Activated CD8-positive, alpha-beta memory T cell treated with anti-CD3 and anti-CD28 coated beads for 48 hours (primary cell): Measurements from ENCODE around the gene A2ML1.
A peak's percentile ranks its signal among the peaks of the same experiment; 100 is the strongest.
"Not testable (repeated sequence)": the region's sequence is repeated elsewhere in the genome, so short reads cannot be mapped to it uniquely, and the experiment has no call there.

ENCODE experiments used
- DNase-seq, 3 experiments: peaks; one replicate each; pipeline ENCODE4 v3.0.0-alpha.2; 2020; ENCODE audit warnings: low read depth in 2 of 3, low spot score in 2 of 3

Gene A2ML1

DNA sequence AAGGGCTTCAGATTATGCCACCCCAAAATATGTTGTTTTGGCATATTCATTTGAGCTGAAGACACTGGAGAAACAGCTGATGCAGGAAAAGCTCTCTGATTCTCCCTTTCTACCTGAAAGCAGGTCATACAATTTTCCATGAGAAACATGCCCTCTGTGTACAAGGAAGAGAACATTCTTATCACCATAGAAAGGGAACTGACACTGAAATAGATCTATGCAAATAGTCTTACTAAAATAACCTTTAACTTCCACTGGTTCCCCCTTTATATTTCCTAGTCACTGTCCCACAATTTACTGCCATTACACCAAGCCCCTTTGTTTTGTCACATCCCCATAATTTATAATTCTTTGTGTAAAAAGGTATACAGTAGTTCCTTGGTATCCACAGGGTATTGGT, 82.2 kb downstream of the A2ML1 start:
- no peak for DNase-seq

DNA sequence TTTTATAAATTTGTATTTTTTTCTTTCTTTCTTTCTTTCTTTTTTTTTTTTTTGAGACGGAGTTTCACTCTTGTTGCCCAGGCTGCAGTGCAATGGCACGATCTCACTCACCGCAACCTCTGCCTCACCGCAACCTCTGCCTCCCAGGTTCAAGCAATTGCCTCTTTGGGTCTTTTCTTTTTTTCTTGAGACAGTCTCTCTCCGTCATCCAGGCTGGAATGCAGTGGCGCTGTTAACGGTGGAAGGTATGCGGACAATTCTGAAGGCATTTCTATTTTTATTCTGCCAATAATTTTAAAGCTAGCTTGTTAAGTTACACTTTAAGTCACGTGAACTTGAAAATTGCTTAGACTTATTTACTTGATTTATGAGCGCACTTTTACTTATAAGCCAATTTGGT, 83.1 kb downstream of the A2ML1 start:
- DNase-seq, result no peak

DNA sequence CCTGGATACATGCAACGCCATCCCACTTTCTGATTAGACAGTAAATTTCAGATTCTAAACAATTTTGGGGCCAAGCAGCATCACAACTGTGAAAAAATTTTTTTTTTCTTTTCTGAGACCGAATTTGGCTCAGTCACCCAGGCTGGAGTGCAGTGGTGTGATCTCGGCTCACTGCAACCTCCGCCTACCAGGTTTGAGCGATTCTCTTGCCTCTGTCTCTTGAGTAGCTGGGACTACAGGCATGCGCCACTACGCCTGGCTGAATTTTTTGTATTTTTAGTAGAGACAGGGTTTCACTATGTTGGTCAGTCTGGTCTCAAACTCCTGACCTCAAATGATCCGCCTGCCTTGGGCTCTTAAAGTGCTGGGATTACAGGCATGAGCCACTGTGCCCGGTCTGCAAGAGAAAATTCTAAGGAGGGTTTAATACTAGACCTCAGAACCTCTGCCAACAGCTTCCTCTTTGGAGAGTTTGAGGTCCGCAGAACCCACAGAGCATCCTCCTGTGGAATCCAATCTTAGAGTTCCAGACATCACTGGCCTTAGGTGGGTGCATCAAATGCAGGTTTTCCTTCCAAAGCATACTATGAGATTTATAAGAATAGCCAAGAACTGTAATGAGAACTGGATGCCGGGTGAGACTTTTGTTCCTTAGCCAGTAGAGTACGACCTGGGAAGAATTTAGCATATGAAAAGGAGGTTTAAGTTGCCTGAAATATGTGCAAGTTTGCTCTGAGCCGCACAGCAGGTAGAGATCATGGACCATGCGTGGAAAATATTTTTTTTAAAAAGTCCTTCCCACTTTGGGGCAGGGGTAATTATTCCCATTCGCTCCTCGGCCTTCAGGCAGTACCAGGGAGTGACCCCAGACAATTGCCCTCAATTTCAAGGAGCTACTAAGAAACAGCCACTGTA, 84.1 kb downstream of the A2ML1 start:
- no peak for DNase-seq

- DNase-seq, result no peak
These were observed 85.1 kb downstream of the A2ML1 start for GRCh38 chr12:8907513-8907912.

DNA sequence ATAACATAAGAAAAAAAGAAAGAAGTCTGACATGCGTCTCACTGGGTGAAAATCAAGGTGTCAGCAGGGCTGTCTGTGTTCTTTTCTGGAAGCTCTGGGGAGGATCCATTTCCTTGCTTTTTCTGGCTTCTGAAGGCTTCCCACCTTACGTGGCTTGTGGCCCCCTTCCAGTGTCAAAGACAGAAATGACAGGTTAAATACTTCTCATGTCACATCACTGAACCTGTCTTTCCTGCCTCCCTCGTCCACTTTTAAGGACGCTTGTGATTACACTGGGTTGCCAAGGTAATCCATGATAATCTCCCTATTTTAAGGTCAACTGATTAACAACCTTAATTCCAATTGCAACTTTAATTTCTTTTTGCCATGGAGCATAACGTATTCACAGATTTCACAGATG, 87.3 kb downstream of the A2ML1 start:
- no peak for DNase-seq

DNA sequence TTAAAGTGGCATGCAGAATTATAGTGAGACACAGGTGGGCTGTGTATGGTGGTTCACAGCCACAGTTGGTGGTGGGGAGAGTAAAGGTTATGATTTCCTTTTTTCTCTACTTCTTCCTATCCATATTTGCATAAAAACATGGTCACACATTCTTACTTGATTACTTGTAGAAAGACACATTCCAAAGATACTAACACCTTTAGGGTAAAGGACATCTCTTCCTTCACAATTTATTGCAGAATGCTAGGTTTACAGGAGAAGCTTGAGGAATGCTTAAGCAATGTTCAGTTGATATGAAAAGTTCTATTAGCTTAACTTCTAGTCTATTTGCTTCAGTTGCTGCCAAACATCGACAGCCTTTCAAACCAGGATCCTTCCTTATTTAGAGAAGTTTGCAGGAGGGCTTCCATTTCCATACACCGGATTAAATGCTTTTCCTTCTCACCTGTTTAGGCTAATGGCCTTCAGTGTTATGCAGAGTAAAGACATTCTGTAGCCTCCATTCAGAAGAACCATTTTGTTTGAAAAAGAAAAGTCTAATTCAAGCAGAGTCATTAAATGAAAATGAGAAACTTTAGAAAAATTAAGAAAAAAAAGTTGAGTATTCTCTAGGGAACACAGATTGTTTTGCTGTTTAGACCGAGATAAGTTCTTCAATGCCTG, 89.3 kb downstream of the A2ML1 start:
- no peak for DNase-seq

DNA sequence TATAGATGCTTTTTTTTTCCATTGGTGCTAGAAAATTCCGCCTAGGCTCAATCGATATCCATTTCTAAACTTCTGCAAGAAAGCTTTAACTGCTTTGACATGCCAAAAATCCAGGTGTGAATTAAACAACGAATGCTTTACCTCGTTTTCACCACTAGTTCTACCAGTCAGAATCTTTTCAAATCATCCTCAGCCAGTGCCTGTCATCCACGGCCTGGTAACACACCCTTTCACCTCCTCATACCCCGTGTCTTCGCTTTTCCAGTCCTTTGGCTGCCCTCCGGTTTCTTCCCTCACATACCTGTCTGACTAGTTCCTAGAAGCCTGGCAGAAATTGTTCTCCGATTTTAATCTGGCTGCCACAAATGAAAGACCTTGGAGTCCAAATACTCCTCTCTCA, 90.5 kb downstream of the A2ML1 start:
- no peak for DNase-seq

DNA sequence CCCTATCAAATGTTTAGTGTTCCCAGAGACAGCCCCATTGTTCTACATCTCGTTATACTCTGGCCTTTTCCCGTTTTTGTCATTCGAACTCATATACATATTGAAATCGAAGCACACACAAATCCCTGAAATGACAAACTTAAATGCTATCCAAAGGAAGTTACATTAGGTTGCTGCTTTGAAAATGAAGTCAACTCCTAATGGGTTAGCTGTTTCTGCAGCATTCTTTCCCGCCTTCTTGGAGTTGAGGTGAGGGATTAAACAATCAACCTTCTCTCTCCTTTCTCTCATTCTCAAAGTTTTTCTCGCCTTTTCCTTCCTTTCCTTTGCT, 91.2 kb downstream of the A2ML1 start:
- no peak for DNase-seq

DNA sequence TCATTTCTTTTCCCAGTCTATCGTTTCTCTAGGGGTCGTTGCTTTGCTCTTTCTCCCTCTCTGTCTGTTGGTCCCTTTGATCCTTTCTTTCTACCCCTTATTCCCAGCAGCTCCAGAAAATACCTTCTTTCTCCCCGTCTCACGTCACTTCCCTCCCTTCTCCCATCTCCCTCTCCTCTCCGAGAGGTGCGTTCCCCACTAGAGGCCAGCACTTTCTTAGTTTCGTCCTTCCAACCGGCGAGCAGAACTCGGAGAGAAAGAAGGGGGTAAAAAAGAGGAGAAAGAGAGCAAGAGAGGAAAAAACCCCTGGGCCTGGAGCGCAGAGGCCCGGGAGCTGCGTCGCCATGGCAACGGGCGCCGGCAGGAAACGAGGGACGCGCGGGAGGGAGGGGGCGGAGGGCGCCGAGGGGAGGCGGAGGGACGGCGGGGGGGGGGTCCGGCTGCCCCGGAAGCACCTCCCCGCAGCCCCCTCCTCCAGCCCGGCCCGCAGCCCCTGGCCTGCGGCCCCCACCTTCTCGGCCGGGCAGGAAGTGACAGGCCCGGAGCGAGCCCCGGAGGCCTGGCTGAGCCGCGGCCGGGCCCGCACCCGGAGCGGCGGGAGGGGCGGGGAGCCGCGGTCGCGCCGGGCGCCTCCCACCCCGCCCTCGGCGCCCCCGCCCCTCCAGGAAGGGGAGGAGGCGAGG, 91.8 kb downstream of the A2ML1 start, which contains the start of gene PHC1:
Gene PHC1, plus strand, starts transcription at position 477 of the 683 bp plus-strand sequence. CDS start 3,169 bp downstream, outside the sequence.
- DNase-seq, result peak; percentile 34 to 57 (median 38)

- DNase-seq, result peak in 2 of 3 experiments; percentile 19 to 28
These were observed 92.5 kb downstream of the A2ML1 start for GRCh38 chr12:8914716-8915526.

- no peak for DNase-seq
These were observed 93.7 kb downstream of the A2ML1 start for GRCh38 chr12:8916154-8916553.

- no peak for DNase-seq
These were observed 94.6 kb downstream of the A2ML1 start for GRCh38 chr12:8917031-8917430.

DNA sequence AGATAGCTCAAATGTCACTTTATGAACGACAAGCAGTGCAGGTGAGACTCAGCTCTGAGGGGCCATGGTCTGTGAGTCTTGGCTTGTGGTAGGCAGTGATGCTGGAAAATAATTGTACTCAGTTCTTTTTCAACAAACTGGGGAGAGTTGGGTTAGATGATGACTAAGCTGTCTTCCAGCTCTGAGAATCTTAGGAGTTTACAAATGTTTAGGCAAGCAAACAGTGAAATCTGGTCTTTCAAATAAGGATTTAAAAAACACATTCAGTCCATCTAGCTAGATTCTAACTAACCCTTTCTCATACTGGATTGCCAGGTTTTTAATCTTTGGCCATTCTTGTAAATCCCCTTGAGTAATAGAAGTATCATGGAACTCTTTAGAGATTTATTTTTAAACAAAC, 95.3 kb downstream of the A2ML1 start:
- DNase-seq, result no peak

DNA sequence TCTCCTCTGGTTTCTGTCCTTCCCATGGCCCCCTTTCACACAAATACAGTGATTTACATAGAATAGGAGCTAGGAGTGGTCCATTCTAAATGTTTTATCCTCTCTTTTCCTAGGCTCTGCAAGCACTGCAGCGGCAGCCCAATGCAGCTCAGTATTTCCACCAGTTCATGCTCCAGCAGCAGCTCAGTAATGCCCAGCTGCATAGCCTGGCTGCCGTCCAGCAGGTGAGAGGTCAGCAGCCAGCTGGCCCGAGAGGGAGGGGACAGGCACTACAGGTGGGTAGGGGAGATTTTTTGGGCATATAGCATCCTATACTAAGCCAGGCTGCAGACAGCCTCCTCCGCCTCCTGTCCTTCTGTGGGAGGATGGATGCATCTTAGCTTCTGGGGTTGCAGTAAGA, 97.2 kb downstream of the A2ML1 start:
- not testable (repeated sequence) for DNase-seq

DNA sequence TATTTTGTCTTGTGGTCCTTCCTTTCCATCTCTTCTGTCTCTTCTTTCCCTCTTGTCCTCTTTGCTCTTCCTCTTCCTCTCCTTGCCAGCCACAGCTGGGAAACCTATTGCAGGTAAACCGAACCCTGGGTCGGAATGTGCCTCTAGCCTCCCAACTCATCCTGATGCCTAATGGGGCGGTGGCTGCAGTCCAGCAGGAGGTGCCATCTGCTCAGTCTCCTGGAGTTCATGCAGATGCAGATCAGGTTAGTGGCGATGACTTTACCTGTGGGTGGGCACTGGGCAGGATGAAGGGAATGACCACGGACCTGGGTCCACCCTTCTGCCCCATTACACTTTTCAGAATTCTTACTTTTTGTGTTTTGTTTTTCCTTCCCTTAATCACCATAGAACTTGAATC, 100.1 kb downstream of the A2ML1 start:
- no peak for DNase-seq
